ENCODE results near the gene RPL15.

The RPL15 gene

GRCh38 chr3:23949784-23950183 is 32.9 kb downstream of the RPL15 start:
- no peak for DNase-seq
- in situ Hi-C loops (cut with HindIII; ENCODE audit: low pct_ligation_motif_present, low pct_unique_long_range_greater_than_20kb, low sequenced_read_pairs) = no loop called here

GRCh38 chr3:23950293-23950692 is 33.4 kb downstream of the RPL15 start:
- DNase-seq = peak; percentile 30
- in situ Hi-C loops (cut with HindIII; ENCODE audit: low pct_ligation_motif_present, low pct_unique_long_range_greater_than_20kb, low sequenced_read_pairs) = no loop called here

GRCh38 chr3:23952646-23953045 is 35.7 kb downstream of the RPL15 start:
- DNase-seq = no peak
- in situ Hi-C loops (cut with HindIII; ENCODE audit: low pct_ligation_motif_present, low pct_unique_long_range_greater_than_20kb, low sequenced_read_pairs) = no loop called here

- DNase-seq = no peak
- in situ Hi-C loops (cut with HindIII; ENCODE audit: low pct_ligation_motif_present, low pct_unique_long_range_greater_than_20kb, low sequenced_read_pairs) = no loop called here
Observed at GRCh38 chr3:23953523-23953922, 36.6 kb downstream of the RPL15 start.

GRCh38 chr3:23954144-23954543 is 37.2 kb downstream of the RPL15 start:
- DNase-seq = no peak
- in situ Hi-C loops (cut with HindIII; ENCODE audit: low pct_ligation_motif_present, low pct_unique_long_range_greater_than_20kb, low sequenced_read_pairs) = no loop called here

GRCh38 chr3:23956701-23957100 is 39.8 kb downstream of the RPL15 start:
- in situ Hi-C loops (cut with HindIII; ENCODE audit: low pct_ligation_motif_present, low pct_unique_long_range_greater_than_20kb, low sequenced_read_pairs) = no loop called here
- no peak for DNase-seq

- in situ Hi-C loops (cut with HindIII; ENCODE audit: low pct_ligation_motif_present, low pct_unique_long_range_greater_than_20kb, low sequenced_read_pairs) = no loop called here
- DNase-seq = no peak
Observed at GRCh38 chr3:23959135-23959900, 42.4 kb downstream of the RPL15 start.

GRCh38 chr3:23960649-23961048 is 43.7 kb downstream of the RPL15 start:
- in situ Hi-C loops (cut with HindIII; ENCODE audit: low pct_ligation_motif_present, low pct_unique_long_range_greater_than_20kb, low sequenced_read_pairs) = no loop called here
- DNase-seq = no peak

GRCh38 chr3:23961066-23961465 is 44.1 kb downstream of the RPL15 start:
- DNase-seq = no peak
- in situ Hi-C loops (cut with HindIII; ENCODE audit: low pct_ligation_motif_present, low pct_unique_long_range_greater_than_20kb, low sequenced_read_pairs) = no loop called here

- in situ Hi-C loops (cut with HindIII; ENCODE audit: low pct_ligation_motif_present, low pct_unique_long_range_greater_than_20kb, low sequenced_read_pairs) = no loop called here
Observed at GRCh38 chr3:23961913-23962312, 45.0 kb downstream of the RPL15 start.

GRCh38 chr3:23964537-23965235 is 47.8 kb downstream of the RPL15 start:
- in situ Hi-C loops (cut with HindIII; ENCODE audit: low pct_ligation_motif_present, low pct_unique_long_range_greater_than_20kb, low sequenced_read_pairs) = no loop called here
- DNase-seq = no peak

More at GRCh38 chr3:23961913-23962312, 45.0 kb downstream of the RPL15 start:
- no peak for DNase-seq

GRCh38 chr3:23966328-23966727 is 49.4 kb downstream of the RPL15 start:
- in situ Hi-C loops (cut with HindIII; ENCODE audit: low pct_ligation_motif_present, low pct_unique_long_range_greater_than_20kb, low sequenced_read_pairs) = no loop called here
- DNase-seq = no peak

- in situ Hi-C loops (cut with HindIII; ENCODE audit: low pct_ligation_motif_present, low pct_unique_long_range_greater_than_20kb, low sequenced_read_pairs) = no loop called here
- no peak for DNase-seq
Observed at GRCh38 chr3:23968463-23969184, 51.7 kb downstream of the RPL15 start.

- DNase-seq = no peak
- in situ Hi-C loops (cut with HindIII; ENCODE audit: low pct_ligation_motif_present, low pct_unique_long_range_greater_than_20kb, low sequenced_read_pairs) = no loop called here
Observed at GRCh38 chr3:23969393-23969792, 52.5 kb downstream of the RPL15 start.
